Measurements from ENCODE around the gene KCNQ1OT1. TPM values are rescaled to one million over a fixed set of nuclear protein-coding genes. Genes with fewer than 3 reads are reported as not detected.

KCNQ1OT1 gene
- total RNA-seq, 1 donor from 2014 or later: 2.3 TPM

GRCh38 chr11:2741377-2742131 lies 41.8 kb upstream of the KCNQ1OT1 start:
- peak overlapping the region; percentile 76 for H3K27ac Mint-ChIP-seq
- no peaks in the 10 kb centered on the region for H3K4me1 ChIP-seq
- H4K20me1 ChIP-seq (ENCODE audit: low read depth): no peaks in the 10 kb centered on the region
- H3K36me3 ChIP-seq: no peaks in the 10 kb centered on the region
- no peaks in the 10 kb centered on the region for H3K79me2 ChIP-seq (ENCODE audit: low read depth)
- H3K36me3 Mint-ChIP-seq: no peaks in the 10 kb centered on the region
- peaks cover 11% of the 10 kb centered on the region for H3K4me1 Mint-ChIP-seq
- H2AFZ ChIP-seq (replicated peaks): no peak overlapping the region
- no peaks in the 10 kb centered on the region for H3K9me3 Mint-ChIP-seq
- TF ChIP-seq EZH2phosphoT487 (IDR thresholded peaks at IDR 0.05) (no peak), EZH2 (IDR thresholded peaks at IDR 0.05) (no peak), CTCF (IDR thresholded peaks at IDR 0.05) (no peak)
- no peak overlapping the region for H3K4me3 Mint-ChIP-seq
- no peak overlapping the region for H3K4me3 ChIP-seq
- no peaks in the 10 kb centered on the region for H3F3A ChIP-seq (ENCODE audit: low read depth)
- H3K9ac ChIP-seq: no peak overlapping the region
- H3K4me2 ChIP-seq: no peak overlapping the region
- H3K27ac ChIP-seq: no peak overlapping the region
- peaks cover 2% of the 10 kb centered on the region for H3K27me3 Mint-ChIP-seq (ENCODE audit: insufficient read depth, low read depth)
- H3K9me3 ChIP-seq (ENCODE audit: low read depth): no peaks in the 10 kb centered on the region
- H3K27me3 ChIP-seq: peaks cover 10% of the 10 kb centered on the region
- no peak for DNase-seq (ENCODE audit: low spot score)

- H3K27ac Mint-ChIP-seq: no peak overlapping the region
- DNase-seq (ENCODE audit: low spot score): no peak
- no peaks in the 10 kb centered on the region for H3K9me3 ChIP-seq (ENCODE audit: low read depth)
Measured at GRCh38 chr11:2741006-2741376, 41.2 kb upstream of the KCNQ1OT1 start.

GRCh38 chr11:2740275-2740940 lies 40.6 kb upstream of the KCNQ1OT1 start:
- Mint-ChIP-seq H3K9me3 (no peaks in the 10 kb centered on the region), H3K4me1 (peaks cover 11% of the 10 kb centered on the region), H3K27ac (no peak overlapping the region), H3K4me3 (no peak overlapping the region), H3K27me3 (ENCODE audit: insufficient read depth, low read depth) (peaks cover 6% of the 10 kb centered on the region), H3K36me3 (no peaks in the 10 kb centered on the region)
- no peak overlapping the region for H3K4me3 ChIP-seq
- no peaks in the 10 kb centered on the region for H3K9me3 ChIP-seq (ENCODE audit: low read depth)
- no peak overlapping the region for H2AFZ ChIP-seq (replicated peaks)
- no peak overlapping the region for H3K4me2 ChIP-seq
- TF ChIP-seq EZH2phosphoT487 (IDR thresholded peaks at IDR 0.05): no peak
- no peak for TF ChIP-seq EZH2 (IDR thresholded peaks at IDR 0.05)
- TF ChIP-seq CTCF (IDR thresholded peaks at IDR 0.05): no peak
- H3K27me3 ChIP-seq: peaks cover 10% of the 10 kb centered on the region
- no peaks in the 10 kb centered on the region for H3F3A ChIP-seq (ENCODE audit: low read depth)
- H4K20me1 ChIP-seq (ENCODE audit: low read depth): no peaks in the 10 kb centered on the region
- H3K4me1 ChIP-seq: no peaks in the 10 kb centered on the region
- DNase-seq (ENCODE audit: low spot score): no peak
- no peaks in the 10 kb centered on the region for H3K79me2 ChIP-seq (ENCODE audit: low read depth)
- H3K9ac ChIP-seq: no peak overlapping the region
- H3K36me3 ChIP-seq: no peaks in the 10 kb centered on the region
- no peak overlapping the region for H3K27ac ChIP-seq

More at GRCh38 chr11:2741006-2741376, 41.2 kb upstream of the KCNQ1OT1 start:
- Histone ChIP-seq H2AFZ (replicated peaks) (no peak overlapping the region), H3K4me2 (no peak overlapping the region), H4K20me1 (ENCODE audit: low read depth) (no peaks in the 10 kb centered on the region), H3F3A (ENCODE audit: low read depth) (no peaks in the 10 kb centered on the region), H3K4me1 (no peaks in the 10 kb centered on the region), H3K4me3 (no peak overlapping the region), H3K27me3 (peaks cover 10% of the 10 kb centered on the region), H3K79me2 (ENCODE audit: low read depth) (no peaks in the 10 kb centered on the region), H3K36me3 (no peaks in the 10 kb centered on the region), H3K9ac (no peak overlapping the region), H3K27ac (no peak overlapping the region)
- Mint-ChIP-seq H3K4me1 (peaks cover 11% of the 10 kb centered on the region), H3K9me3 (no peaks in the 10 kb centered on the region), H3K36me3 (no peaks in the 10 kb centered on the region), H3K4me3 (no peak overlapping the region), H3K27me3 (ENCODE audit: insufficient read depth, low read depth) (peaks cover 3% of the 10 kb centered on the region)
- no peak for TF ChIP-seq EZH2 (IDR thresholded peaks at IDR 0.05)
- TF ChIP-seq EZH2phosphoT487 (IDR thresholded peaks at IDR 0.05): no peak
- no peak for TF ChIP-seq CTCF (IDR thresholded peaks at IDR 0.05)
